SK-N-SH treated with all-trans-retinoic acid at 6 μM for 48 hours (cell line): ENCODE data around the gene ZBTB7C.
A peak's percentile ranks its signal among the peaks of the same experiment; 100 is the strongest.

ENCODE experiments used
- ATAC-seq: fragments of 200-7000 bp; cut with Tn5 transposase; 3 replicates; pipeline ENCODE4 v1.9.1; 2020; ENCODE audit warnings: mild to moderate bottlenecking, moderate library complexity
- ARNTL ChIP-seq: fragments of 450-650 bp; formaldehyde crosslinking; IDR thresholded peaks from 2 replicates; pipeline ENCODE4 v1.5.0; 2020; ENCODE audit warnings: low read depth, mild to moderate bottlenecking, moderate library complexity, borderline replicate concordance
- BACH2 ChIP-seq: fragments of 250-450 bp; sonication (Bioruptor Pico); IDR thresholded peaks from 2 replicates; pipeline ENCODE4 v1.9.0; 2021; ENCODE audit warnings: mild to moderate bottlenecking, borderline replicate concordance
- CSDC2 ChIP-seq: fragments of 250-450 bp; sonication (Bioruptor Pico); IDR thresholded peaks from 2 replicates; pipeline ENCODE4 v1.5.0; 2020; ENCODE audit warnings: mild to moderate bottlenecking, moderate library complexity
- CSRNP3 ChIP-seq: fragments of 250-450 bp; sonication (Bioruptor Pico); IDR thresholded peaks from 2 replicates; pipeline ENCODE4 v1.5.1; 2021; ENCODE audit warnings: mild to moderate bottlenecking, moderate library complexity
- GLIS3 ChIP-seq: fragments of 250-450 bp; sonication (Bioruptor Pico); IDR thresholded peaks from 2 replicates; pipeline ENCODE4 v1.5.0; 2020; ENCODE audit warnings: mild to moderate bottlenecking, moderate library complexity
- ISL1 ChIP-seq: fragments of 250-450 bp; sonication (Bioruptor Pico); IDR thresholded peaks from 2 replicates; pipeline ENCODE4 v2.1.2; 2022; ENCODE audit warnings: mild to moderate bottlenecking, moderate library complexity
- OSR1 ChIP-seq: fragments of 250-450 bp; sonication (Bioruptor Pico); IDR thresholded peaks from 2 replicates; pipeline ENCODE4 v1.8.0; 2022; ENCODE audit warnings: moderate library complexity, mild to moderate bottlenecking, inconsistent platforms
- PPARA ChIP-seq: fragments of 250-450 bp; sonication (Bioruptor Pico); IDR thresholded peaks from 2 replicates; pipeline ENCODE4 v1.5.0; 2020; ENCODE audit warnings: mild to moderate bottlenecking, borderline replicate concordance
- RARB ChIP-seq: fragments of 250-450 bp; sonication (Bioruptor Pico); IDR thresholded peaks from 2 replicates; pipeline ENCODE4 v1.8.0; 2021; ENCODE audit warnings: mild to moderate bottlenecking, moderate library complexity
- SNAI2 ChIP-seq: fragments of 250-450 bp; sonication (Bioruptor Pico); IDR thresholded peaks from 2 replicates; pipeline ENCODE4 v1.5.0; 2020; ENCODE audit warnings: mild to moderate bottlenecking, moderate library complexity
- TCF4 ChIP-seq: fragments of 250-450 bp; sonication (Bioruptor Pico); IDR thresholded peaks from 2 replicates; pipeline ENCODE4 v1.8.0; 2021; ENCODE audit warnings: mild to moderate bottlenecking, moderate library complexity, borderline replicate concordance
- TSHZ2 ChIP-seq: fragments of 250-450 bp; sonication (Bioruptor Pico); IDR thresholded peaks from 2 replicates; pipeline ENCODE4 v1.5.0; 2020; ENCODE audit warnings: mild to moderate bottlenecking, moderate library complexity
- ZC3H10 ChIP-seq: fragments of 250-450 bp; sonication (Bioruptor Pico); IDR thresholded peaks from 2 replicates; pipeline ENCODE4 v1.5.1; 2021; ENCODE audit warnings: mild to moderate bottlenecking, moderate library complexity
- ZFP3 ChIP-seq: fragments of 250-450 bp; sonication (Bioruptor Pico); IDR thresholded peaks from 2 replicates; pipeline ENCODE4 v1.5.0; 2020; ENCODE audit warnings: mild to moderate bottlenecking, moderate library complexity
- ZFP30 ChIP-seq: fragments of 450-650 bp; formaldehyde crosslinking; IDR thresholded peaks from 2 replicates; pipeline ENCODE4 v1.5.0; 2022; ENCODE audit warnings: mild to moderate bottlenecking, moderate library complexity
- ZNF565 ChIP-seq: fragments of 450-650 bp; formaldehyde crosslinking; conservative IDR thresholded peaks from 2 replicates; pipeline ENCODE4 v1.5.0; 2020; ENCODE audit warnings: low read depth, mild to moderate bottlenecking, moderate library complexity
- ZNF70 ChIP-seq: fragments of 450-650 bp; formaldehyde crosslinking; IDR thresholded peaks from 2 replicates; pipeline ENCODE4 v1.5.0; 2020; ENCODE audit warnings: mild to moderate bottlenecking, moderate library complexity
- ZNF8 ChIP-seq: fragments of 450-650 bp; formaldehyde crosslinking; IDR thresholded peaks from 2 replicates; pipeline ENCODE4 v1.5.0; 2020; ENCODE audit warnings: mild to moderate bottlenecking, moderate library complexity
- TF ChIP-seq, protein P1 (sequence below): fragments of 250-450 bp; sonication (Bioruptor Pico); IDR thresholded peaks from 2 replicates; pipeline ENCODE4 v1.8.0; 2021; ENCODE audit warnings: low read depth, mild to moderate bottlenecking, moderate library complexity, borderline replicate concordance
- TF ChIP-seq, protein P2 (sequence below): fragments of 250-450 bp; sonication (Bioruptor Pico); IDR thresholded peaks from 2 replicates; pipeline ENCODE4 v1.5.1; 2020; ENCODE audit warnings: low read depth, mild to moderate bottlenecking, moderate library complexity

ZBTB7C gene

GRCh38 chr18:48410095-48410920 is 1.1 kb upstream of the ZBTB7C start:
- peak; percentile 99 for ATAC-seq
- TF ChIP-seq ZFP3 (peak; percentile 93), RARB (CRISPR knock-in tag) (no peak)

DNA sequence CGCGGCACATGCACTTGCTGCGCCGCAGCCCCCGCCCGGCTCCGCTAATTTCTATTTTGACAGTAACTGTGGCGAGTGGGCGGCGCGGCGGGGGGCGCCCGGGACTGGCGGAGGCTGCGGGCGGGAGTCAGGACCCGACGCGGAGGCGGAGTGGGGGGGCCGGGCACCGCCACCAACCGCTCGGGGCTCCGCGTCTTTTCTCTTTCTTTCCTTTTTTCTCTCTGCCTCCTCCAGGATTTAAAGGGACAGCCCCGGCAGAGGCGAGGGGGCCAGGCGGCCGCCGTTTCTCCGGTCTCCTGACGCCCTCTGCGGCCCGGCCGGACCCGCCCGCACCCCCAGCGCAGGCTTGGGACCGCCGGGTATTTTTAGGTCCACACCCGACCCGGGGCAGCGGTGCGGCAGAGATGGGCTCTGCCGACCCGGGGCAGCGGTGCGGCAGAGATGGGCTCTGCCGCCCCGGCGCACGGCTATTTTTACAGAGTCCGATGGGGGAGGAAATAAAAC is 460 bp upstream of the ZBTB7C start:
- TF ChIP-seq ISL1 (CRISPR knock-in tag) = no peak
- no peak for TF ChIP-seq ARNTL (CRISPR knock-in tag)
- no peak for TF ChIP-seq ZFP30 (CRISPR knock-in tag)
- TF ChIP-seq RARB (CRISPR knock-in tag) = no peak
- no peak for TF ChIP-seq GLIS3 (CRISPR knock-in tag)
- TF ChIP-seq PPARA (CRISPR knock-in tag) = no peak
- TF ChIP-seq CSRNP3 (CRISPR knock-in tag) = no peak
- no peak for TF ChIP-seq ZNF565
- no peak for TF ChIP-seq BACH2 (CRISPR knock-in tag)
- no peak for TF ChIP-seq TSHZ2
- no peak for TF ChIP-seq ZFP3
- ATAC-seq = peak; percentile 45

GRCh38 chr18:48408111-48408726 is 964 bp downstream of the ZBTB7C start:
- no peak for ATAC-seq
- TF ChIP-seq SNAI2 (CRISPR knock-in tag) = no peak
- TF ChIP-seq, protein P1, sequence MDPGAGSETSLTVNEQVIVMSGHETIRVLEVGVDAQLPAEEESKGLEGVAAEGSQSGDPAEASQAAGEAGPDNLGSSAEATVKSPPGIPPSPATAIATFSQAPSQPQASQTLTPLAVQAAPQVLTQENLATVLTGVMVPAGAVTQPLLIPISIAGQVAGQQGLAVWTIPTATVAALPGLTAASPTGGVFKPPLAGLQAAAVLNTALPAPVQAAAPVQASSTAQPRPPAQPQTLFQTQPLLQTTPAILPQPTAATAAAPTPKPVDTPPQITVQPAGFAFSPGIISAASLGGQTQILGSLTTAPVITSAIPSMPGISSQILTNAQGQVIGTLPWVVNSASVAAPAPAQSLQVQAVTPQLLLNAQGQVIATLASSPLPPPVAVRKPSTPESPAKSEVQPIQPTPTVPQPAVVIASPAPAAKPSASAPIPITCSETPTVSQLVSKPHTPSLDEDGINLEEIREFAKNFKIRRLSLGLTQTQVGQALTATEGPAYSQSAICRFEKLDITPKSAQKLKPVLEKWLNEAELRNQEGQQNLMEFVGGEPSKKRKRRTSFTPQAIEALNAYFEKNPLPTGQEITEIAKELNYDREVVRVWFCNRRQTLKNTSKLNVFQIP = no peak
- no peak for TF ChIP-seq TCF4 (CRISPR knock-in tag)
- no peak for TF ChIP-seq TSHZ2
- TF ChIP-seq ZC3H10 = no peak
- no peak for TF ChIP-seq ARNTL (CRISPR knock-in tag)
- no peak for TF ChIP-seq OSR1 (CRISPR knock-in tag)
- no peak for TF ChIP-seq CSDC2 (CRISPR knock-in tag)
- no peak for TF ChIP-seq ZNF70 (CRISPR knock-in tag)
- no peak for TF ChIP-seq ZNF8 (CRISPR knock-in tag)
- no peak for TF ChIP-seq GLIS3 (CRISPR knock-in tag)
- TF ChIP-seq, protein P2, sequence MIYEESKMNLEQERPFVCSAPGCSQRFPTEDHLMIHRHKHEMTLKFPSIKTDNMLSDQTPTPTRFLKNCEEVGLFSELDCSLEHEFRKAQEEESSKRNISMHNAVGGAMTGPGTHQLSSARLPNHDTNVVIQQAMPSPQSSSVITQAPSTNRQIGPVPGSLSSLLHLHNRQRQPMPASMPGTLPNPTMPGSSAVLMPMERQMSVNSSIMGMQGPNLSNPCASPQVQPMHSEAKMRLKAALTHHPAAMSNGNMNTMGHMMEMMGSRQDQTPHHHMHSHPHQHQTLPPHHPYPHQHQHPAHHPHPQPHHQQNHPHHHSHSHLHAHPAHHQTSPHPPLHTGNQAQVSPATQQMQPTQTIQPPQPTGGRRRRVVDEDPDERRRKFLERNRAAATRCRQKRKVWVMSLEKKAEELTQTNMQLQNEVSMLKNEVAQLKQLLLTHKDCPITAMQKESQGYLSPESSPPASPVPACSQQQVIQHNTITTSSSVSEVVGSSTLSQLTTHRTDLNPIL (CRISPR knock-in tag) = no peak
- no peak for TF ChIP-seq ZFP3
- TF ChIP-seq BACH2 (CRISPR knock-in tag) = no peak
- TF ChIP-seq, all 23 proteins: peak for 0
